GM04504 (cell line): ENCODE data around the gene CACNA2D3.
"Not testable (repeated sequence)": the region's sequence is repeated elsewhere in the genome, so short reads cannot be mapped to it uniquely, and the experiment has no call there.

Experiments used
- DNase-seq: peaks from one replicate; pipeline ENCODE4 v3.0.0-alpha.2; 2012; ENCODE audit warnings: low read depth

CACNA2D3 gene

GRCh38 chr3:54573858-54574257 lies 451.5 kb downstream of the CACNA2D3 start:
- no peak for DNase-seq

- DNase-seq = no peak
Observed at GRCh38 chr3:54574906-54575617, 452.7 kb downstream of the CACNA2D3 start.

- DNase-seq = no peak
Observed at GRCh38 chr3:54575618-54575960, 453.2 kb downstream of the CACNA2D3 start.

GRCh38 chr3:54577313-54577712 lies 455.0 kb downstream of the CACNA2D3 start:
- DNase-seq = no peak

- no peak for DNase-seq
Observed at GRCh38 chr3:54578417-54578816, 456.1 kb downstream of the CACNA2D3 start.

GRCh38 chr3:54580453-54580852 lies 458.1 kb downstream of the CACNA2D3 start:
- no peak for DNase-seq

- DNase-seq = no peak
Observed at GRCh38 chr3:54582424-54582823, 460.1 kb downstream of the CACNA2D3 start.

GRCh38 chr3:54591157-54591556 lies 468.8 kb downstream of the CACNA2D3 start:
- DNase-seq = no peak

GRCh38 chr3:54593653-54594052 lies 471.3 kb downstream of the CACNA2D3 start:
- DNase-seq = no peak

GRCh38 chr3:54596087-54596486 lies 473.7 kb downstream of the CACNA2D3 start:
- no peak for DNase-seq

- no peak for DNase-seq
Observed at GRCh38 chr3:54599716-54600115, 477.4 kb downstream of the CACNA2D3 start.

- no peak for DNase-seq
Observed at GRCh38 chr3:54600441-54601204, 478.3 kb downstream of the CACNA2D3 start.

GRCh38 chr3:54604495-54604894 lies 482.1 kb downstream of the CACNA2D3 start:
- DNase-seq = no peak

GRCh38 chr3:54608041-54608440 lies 485.7 kb downstream of the CACNA2D3 start:
- no peak for DNase-seq

- no peak for DNase-seq
Observed at GRCh38 chr3:54619053-54619452, 496.7 kb downstream of the CACNA2D3 start.

GRCh38 chr3:54619531-54619930 lies 497.2 kb downstream of the CACNA2D3 start:
- no peak for DNase-seq

- no peak for DNase-seq
Observed at GRCh38 chr3:54621184-54621583, 498.8 kb downstream of the CACNA2D3 start.

- DNase-seq = no peak
Observed at GRCh38 chr3:54622678-54623077, 500.3 kb downstream of the CACNA2D3 start.

GRCh38 chr3:54625805-54626787 lies 503.7 kb downstream of the CACNA2D3 start:
- DNase-seq = no peak

GRCh38 chr3:54628888-54629441 lies 506.6 kb downstream of the CACNA2D3 start:
- no peak for DNase-seq

- no peak for DNase-seq
Observed at GRCh38 chr3:54630101-54630623, 507.8 kb downstream of the CACNA2D3 start.

GRCh38 chr3:54631001-54631400 lies 508.6 kb downstream of the CACNA2D3 start:
- DNase-seq = not testable (repeated sequence)
